GM19372 (cell line): ENCODE results near the gene SNX2.

Experiments
- ATAC-seq: cut with Tn5 transposase; IDR thresholded peaks from one replicate; pipeline ENCODE4 v1.9.1; 2021; ENCODE audit warnings: mild to moderate bottlenecking, low read depth, moderate library complexity; ENCODE audit not compliant: unreplicated experiment

The SNX2 gene

GRCh38 chr5:122772446-122772845 is 2.4 kb upstream of the SNX2 start:
- no peak for ATAC-seq

DNA sequence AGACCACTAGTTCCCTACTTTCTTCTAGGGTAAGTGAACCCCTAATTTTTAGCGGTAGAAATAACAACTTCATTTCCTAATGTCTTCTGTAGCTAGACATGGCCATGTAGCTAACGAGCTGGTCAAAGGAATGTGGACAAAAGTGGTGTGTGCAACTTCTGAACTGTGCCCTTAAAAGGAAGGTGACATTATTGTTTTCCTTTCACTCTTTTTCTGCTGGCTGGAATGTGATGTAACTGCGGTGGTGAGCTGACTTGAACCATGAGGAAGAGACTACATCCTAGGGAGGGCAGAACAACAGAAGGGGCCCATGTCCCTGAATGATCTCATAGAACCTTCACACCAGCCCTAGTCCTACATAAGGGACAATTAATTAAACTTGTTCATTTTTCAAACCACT is 1.3 kb upstream of the SNX2 start:
- ATAC-seq: no peak

DNA sequence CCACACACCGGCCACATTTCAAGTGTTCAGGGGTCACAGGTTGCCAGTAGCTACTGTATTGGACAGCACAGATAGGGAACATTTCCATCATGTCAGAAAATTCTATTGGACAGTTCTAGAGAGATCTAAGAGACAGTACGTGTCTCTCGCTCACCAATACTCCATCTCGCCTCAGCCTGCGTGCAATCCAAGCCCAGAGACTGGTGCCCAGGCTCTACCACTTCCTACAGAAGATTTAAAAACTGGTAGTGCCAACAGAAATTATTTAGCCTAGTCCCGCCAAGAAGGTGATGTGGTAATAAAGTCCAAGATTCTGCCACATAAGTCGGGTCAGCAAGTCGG is 390 bp upstream of the SNX2 start:
- ATAC-seq: peak; percentile 25

DNA sequence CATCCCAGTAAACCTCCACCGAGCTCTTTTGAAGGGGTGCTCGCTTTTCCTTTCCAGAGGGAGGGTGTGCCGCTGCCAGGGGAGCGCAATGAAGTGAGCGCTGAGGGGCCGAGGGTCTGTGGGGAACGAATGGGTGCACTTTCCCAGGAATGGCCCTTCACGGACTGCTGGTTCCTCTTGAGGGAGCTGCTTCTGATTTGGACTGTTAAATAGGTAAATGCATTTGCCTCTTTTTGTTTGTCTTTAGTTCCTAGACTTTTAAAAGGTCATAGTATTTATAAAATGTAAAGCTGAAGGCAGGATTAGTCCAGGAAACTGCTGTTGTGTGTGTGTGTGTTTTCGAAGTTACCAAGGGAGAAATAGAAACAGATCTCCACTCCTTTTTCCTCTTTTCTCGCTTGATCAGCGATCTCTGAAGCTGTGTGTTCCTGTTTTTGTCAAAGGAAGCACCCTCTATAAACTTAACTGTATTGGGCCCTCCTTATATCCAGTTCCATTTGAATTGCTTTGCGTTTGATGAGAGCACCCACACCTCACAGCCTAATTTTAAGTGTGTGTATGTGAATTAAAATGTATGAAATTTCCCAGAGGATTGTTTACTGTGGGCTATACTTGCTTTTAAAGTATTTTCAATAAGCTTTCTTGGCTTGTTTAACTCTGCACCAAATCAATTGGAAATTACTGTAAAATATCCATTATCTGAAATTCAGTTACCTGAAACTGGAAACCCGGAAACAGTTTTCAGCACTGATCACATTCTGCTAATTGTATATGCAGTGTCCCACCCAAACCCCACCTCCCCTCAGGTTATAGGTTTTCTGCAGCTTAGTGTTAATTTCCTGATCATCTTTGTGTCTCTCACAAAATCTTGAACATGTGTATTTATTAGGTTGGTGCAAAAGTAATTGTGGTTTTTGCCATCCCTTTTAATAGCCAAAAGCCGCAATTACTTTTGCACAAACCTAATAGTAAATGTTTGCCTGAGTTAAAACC is 966 bp downstream of the SNX2 start:
- no peak for ATAC-seq

GRCh38 chr5:122778157-122778556 is 3.3 kb downstream of the SNX2 start:
- no peak for ATAC-seq

- ATAC-seq: no peak
Measured at GRCh38 chr5:122779451-122779850, 4.6 kb downstream of the SNX2 start.

DNA sequence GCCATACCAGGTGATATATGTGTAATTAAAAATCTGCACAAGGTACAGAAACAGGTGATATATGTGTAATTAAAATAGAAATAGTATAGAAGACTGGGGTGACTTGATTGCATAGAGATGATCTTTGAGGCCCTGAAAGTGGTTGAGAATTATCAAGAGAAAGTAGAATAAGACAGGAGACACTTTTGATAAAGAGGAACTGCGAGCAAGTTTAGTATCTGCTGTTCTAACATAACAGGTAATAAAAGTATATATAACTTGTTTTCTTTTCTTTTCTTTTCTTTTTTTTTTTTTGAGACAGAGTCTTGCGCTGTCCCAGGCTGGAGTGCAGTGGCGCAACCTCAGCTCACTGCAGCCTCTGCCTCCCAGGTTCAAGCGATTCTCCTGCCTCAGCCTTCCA is 5.4 kb downstream of the SNX2 start:
- ATAC-seq: no peak

GRCh38 chr5:122781465-122781864 is 6.6 kb downstream of the SNX2 start:
- no peak for ATAC-seq

DNA sequence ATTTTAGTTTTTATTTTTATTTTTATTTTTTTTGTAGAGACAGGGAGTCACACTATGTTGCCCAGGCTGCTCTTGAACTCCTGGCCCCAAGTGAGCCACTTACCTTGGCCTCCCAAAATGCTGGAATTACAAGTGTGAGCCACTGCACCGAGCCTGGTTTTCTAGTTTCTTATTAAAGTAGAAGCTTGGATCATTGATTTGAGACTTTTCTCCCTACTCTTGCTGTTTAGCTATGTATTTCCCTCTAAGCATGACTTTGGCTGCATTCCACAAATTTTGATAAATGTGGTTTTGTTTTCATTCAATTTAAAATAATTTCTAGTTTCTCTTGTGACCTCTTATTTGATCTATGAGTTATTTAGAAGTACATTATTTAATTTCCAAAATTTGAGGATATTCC is 10.4 kb downstream of the SNX2 start:
- no peak for ATAC-seq

DNA sequence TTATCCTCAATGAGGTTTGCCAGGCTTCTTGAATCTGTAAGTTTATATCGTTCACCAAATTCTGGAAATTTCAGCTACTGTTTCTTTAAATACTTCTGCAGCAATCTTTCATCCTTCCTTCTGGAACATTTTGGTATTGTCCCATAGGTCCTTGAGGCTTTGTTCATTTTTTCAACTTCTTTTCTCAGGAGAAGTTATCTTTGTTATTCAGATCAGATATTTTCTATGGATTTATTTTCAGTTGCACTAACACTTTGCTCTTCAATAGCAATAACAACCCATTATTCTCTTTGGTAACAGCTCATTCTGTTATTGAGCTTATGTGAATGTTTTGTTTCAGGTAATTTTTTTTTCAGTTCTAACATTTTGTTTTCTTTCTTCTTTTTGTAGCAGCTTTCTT is 13.5 kb downstream of the SNX2 start:
- ATAC-seq: no peak

- peak; percentile 58 for ATAC-seq
Measured at GRCh38 chr5:122788996-122789395, 14.1 kb downstream of the SNX2 start.

- ATAC-seq: peak; percentile 24
Measured at GRCh38 chr5:122789461-122790171, 14.7 kb downstream of the SNX2 start.

DNA sequence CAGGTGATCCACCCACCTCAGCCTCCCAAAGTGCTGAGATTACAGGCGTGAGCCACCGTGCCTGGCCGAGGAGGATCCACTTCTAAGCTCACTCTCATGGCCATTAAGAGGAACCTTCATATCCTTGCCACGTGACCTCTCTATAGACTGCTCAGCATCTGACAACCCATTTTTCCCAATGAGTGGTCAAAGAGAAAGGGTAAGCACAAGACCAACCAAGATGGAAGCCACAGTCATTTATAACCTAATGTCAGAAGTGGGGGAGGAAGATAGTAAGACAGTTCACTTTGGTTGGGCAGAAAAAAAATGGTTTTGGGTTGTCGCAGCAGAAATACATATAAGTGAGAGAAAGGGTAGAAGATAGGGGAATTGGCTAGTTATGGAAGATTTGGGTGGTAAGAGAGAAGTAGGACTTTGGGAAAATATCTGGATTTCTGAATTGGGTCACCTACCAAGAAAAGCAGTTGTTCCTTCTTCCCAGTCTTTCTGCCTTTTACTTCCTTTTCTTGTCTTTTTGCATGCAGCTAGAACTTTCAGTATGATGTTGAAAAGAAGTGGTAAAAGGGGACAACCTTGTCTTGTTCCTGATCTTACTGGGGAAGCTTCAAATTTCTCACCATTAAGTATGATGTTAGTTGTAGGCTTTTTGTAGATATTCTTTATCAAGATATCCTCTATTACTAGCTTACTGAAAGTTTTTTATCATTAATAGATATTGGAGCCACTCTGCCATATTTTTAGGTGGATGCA is 15.6 kb downstream of the SNX2 start:
- ATAC-seq: no peak

GRCh38 chr5:122805481-122805880 is 30.6 kb downstream of the SNX2 start:
- no peak for ATAC-seq

DNA sequence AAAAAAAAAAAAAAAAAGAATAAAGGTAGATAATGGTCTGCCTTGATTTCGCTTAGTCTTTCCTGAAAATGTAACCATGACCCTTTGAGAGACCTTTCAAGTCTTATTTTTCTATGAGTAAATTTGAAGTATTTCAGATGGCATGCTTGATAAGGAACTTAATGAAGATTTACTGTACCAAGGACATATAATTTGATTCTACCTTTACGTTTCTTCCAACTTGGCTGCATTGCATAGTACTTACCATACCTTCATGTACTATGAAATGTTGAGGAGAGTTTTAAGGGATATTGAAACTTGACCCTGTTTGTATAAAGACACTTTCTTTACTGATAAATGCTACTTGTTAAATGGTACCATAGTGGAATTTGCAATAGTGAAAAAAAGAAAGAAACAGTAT is 35.5 kb downstream of the SNX2 start:
- no peak for ATAC-seq

DNA sequence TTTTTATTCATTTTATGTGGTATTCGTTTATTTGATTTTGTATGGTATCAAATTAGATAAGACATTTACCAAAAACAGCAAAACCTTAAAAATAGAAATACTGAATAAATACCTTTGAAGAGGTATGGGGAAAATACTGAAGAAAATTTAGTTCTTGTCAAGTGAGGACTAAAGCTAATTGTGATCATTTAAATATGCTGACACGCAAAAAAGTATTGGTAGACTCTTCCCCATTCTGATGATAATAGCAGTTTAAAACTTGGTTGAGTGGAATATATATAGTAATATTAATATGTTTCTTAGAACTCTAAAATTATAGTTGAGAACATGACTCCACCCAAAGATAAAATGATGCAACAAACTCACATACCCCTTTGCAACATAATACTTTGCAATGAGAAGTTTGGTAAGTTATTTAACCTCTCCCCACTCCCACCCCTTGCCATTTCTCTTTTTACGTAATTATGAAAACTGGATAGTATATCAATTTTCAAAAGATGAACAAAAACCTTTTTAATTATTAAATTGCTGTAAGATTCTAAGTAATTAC is 40.4 kb downstream of the SNX2 start:
- no peak for ATAC-seq

- ATAC-seq: no peak
Measured at GRCh38 chr5:122816756-122817155, 41.9 kb downstream of the SNX2 start.

DNA sequence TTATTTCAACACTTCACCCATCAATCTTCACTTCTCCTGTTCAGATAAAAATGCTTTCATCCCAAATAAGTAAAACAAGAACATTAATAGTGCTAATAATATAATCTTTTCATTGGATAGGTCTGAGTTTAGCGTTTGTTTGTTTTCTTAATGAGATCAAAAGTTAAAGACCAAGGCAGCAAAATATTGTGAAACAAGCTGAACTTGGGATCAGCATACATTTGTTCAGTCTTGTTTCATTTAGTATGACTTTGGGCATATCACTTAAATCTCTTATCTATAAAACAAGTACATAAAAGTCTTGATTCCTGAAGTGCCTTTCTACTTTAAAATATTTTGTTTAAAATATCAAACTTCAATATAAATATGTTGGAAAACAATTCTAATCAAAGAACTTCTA is 57.1 kb downstream of the SNX2 start:
- no peak for ATAC-seq

- no peak for ATAC-seq
Measured at GRCh38 chr5:122835681-122836080, 60.8 kb downstream of the SNX2 start.

DNA sequence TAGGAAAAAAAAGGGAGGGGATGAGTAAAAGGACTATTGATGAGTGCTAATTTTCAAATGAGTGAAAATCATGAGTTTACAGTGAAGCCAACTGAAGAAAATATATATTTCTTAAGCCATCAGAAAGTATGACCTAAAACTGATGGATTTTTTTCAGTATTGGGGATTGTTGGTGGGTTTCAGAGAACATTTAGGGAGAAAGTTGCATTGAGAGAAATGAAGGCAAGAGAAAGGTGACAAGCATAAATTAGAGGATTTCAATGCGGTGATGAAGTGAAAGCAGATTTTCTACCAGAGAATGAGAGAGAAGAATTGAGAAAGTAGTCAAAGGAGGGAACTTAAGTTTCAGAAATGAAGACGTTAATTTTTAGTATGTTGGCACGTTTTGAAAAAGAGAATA is 62.1 kb downstream of the SNX2 start:
- no peak for ATAC-seq

DNA sequence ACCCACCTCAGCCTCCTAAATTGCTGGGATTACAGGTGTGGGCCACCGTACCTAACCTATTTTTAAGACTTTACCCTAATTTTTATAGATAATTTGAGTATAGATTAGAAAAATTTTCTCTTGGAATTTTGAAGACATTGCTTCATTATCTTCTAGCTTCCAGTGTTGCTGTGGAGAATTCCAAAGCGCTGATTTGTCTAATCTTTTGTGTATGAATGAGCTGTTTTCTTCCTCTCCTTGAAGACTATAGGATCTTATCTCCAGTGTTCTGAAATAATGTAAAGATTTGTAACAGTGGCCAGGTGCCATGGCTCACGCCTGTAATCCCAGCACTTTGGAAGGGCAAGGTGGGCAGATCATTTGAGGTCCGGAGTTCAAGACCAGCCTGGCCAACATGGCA is 64.9 kb downstream of the SNX2 start:
- ATAC-seq: no peak
